GM19397 (cell line): ENCODE measurements around the gene IL17C.

Source experiments
- ATAC-seq: cut with Tn5 transposase; IDR thresholded peaks from one replicate; pipeline ENCODE4 v1.9.1; 2021; ENCODE audit warnings: mild to moderate bottlenecking, moderate library complexity; ENCODE audit not compliant: unreplicated experiment

Gene IL17C

GRCh38 chr16:88638323-88639230 is at the start of gene IL17C:
Gene IL17C (plus strand): TSS chr16:88638572. CDS start chr16:88638642, 70 bp downstream.
- no peak for ATAC-seq

- no peak for ATAC-seq
These were observed 49.6 kb upstream of the IL17C start for GRCh38 chr16:88588754-88589153.

- no peak for ATAC-seq
These were observed 48.9 kb upstream of the IL17C start for GRCh38 chr16:88589441-88589840.

GRCh38 chr16:88591577-88592021 is 46.8 kb upstream of the IL17C start:
- ATAC-seq, result no peak

GRCh38 chr16:88593061-88593460 is 45.3 kb upstream of the IL17C start:
- no peak for ATAC-seq

GRCh38 chr16:88593489-88593888 is 44.9 kb upstream of the IL17C start:
- no peak for ATAC-seq

- ATAC-seq, result no peak
These were observed 44.5 kb upstream of the IL17C start for GRCh38 chr16:88593910-88594309.

- ATAC-seq, result no peak
These were observed 43.3 kb upstream of the IL17C start for GRCh38 chr16:88595101-88595500.

- no peak for ATAC-seq
These were observed 42.5 kb upstream of the IL17C start for GRCh38 chr16:88595921-88596320.

- no peak for ATAC-seq
These were observed 41.9 kb upstream of the IL17C start for GRCh38 chr16:88596483-88596882.

GRCh38 chr16:88597856-88598491 is 40.4 kb upstream of the IL17C start:
- no peak for ATAC-seq

- no peak for ATAC-seq
These were observed 39.2 kb upstream of the IL17C start for GRCh38 chr16:88599092-88599733.

GRCh38 chr16:88599825-88600538 is 38.4 kb upstream of the IL17C start:
- ATAC-seq, result no peak

- no peak for ATAC-seq
These were observed 37.9 kb upstream of the IL17C start for GRCh38 chr16:88600539-88600896.

GRCh38 chr16:88601313-88602036 is 36.9 kb upstream of the IL17C start:
- no peak for ATAC-seq

GRCh38 chr16:88602091-88602490 is 36.3 kb upstream of the IL17C start:
- no peak for ATAC-seq

- no peak for ATAC-seq
These were observed 32.9 kb upstream of the IL17C start for GRCh38 chr16:88605186-88606147.

- no peak for ATAC-seq
These were observed 32.1 kb upstream of the IL17C start for GRCh38 chr16:88606148-88606757.

- ATAC-seq, result no peak
These were observed 30.3 kb upstream of the IL17C start for GRCh38 chr16:88608076-88608475.
